DLD1 (cell line): ENCODE data around the gene TPST2.

Experiments used
- in situ Hi-C: cut with HindIII; loops from 2 replicates; pipeline ENCODE4 v1.10.0; 2017; ENCODE audit warnings: low sequenced_read_pairs

TPST2 gene

GRCh38 chr22:26558248-26558895 is 31.6 kb downstream of the TPST2 start:
- in situ Hi-C loops = no loop called here

GRCh38 chr22:26556904-26557303 is 33.0 kb downstream of the TPST2 start:
- in situ Hi-C loops = no loop called here

GRCh38 chr22:26555478-26555877 is 34.5 kb downstream of the TPST2 start:
- in situ Hi-C loops = no loop called here

- in situ Hi-C loops = no loop called here
Observed at GRCh38 chr22:26554956-26555355, 35.0 kb downstream of the TPST2 start.

- in situ Hi-C loops = no loop called here
Observed at GRCh38 chr22:26553056-26553752, 36.7 kb downstream of the TPST2 start.

- in situ Hi-C loops = no loop called here
Observed at GRCh38 chr22:26552466-26552865, 37.5 kb downstream of the TPST2 start.

- in situ Hi-C loops = no loop called here
Observed at GRCh38 chr22:26551568-26551967, 38.4 kb downstream of the TPST2 start.

- in situ Hi-C loops = no loop called here
Observed at GRCh38 chr22:26550498-26551033, 39.4 kb downstream of the TPST2 start.

- in situ Hi-C loops = no loop called here
Observed at GRCh38 chr22:26549902-26550497, 39.9 kb downstream of the TPST2 start.

- in situ Hi-C loops = no loop called here
Observed at GRCh38 chr22:26548984-26549383, 40.9 kb downstream of the TPST2 start.

GRCh38 chr22:26548303-26548702 is 41.6 kb downstream of the TPST2 start:
- in situ Hi-C loops = no loop called here

- in situ Hi-C loops = no loop called here
Observed at GRCh38 chr22:26547837-26548236, 42.1 kb downstream of the TPST2 start.

- in situ Hi-C loops = no loop called here
Observed at GRCh38 chr22:26547426-26547825, 42.5 kb downstream of the TPST2 start.

- in situ Hi-C loops = no loop called here
Observed at GRCh38 chr22:26546282-26546681, 43.6 kb downstream of the TPST2 start.

GRCh38 chr22:26545827-26546226 is 44.1 kb downstream of the TPST2 start:
- in situ Hi-C loops = no loop called here

- in situ Hi-C loops = no loop called here
Observed at GRCh38 chr22:26545385-26545784, 44.5 kb downstream of the TPST2 start.

- in situ Hi-C loops = no loop called here
Observed at GRCh38 chr22:26544489-26544888, 45.4 kb downstream of the TPST2 start.

- in situ Hi-C loops = no loop called here
Observed at GRCh38 chr22:26542831-26543230, 47.1 kb downstream of the TPST2 start.

GRCh38 chr22:26541167-26541819 is 48.6 kb downstream of the TPST2 start:
- in situ Hi-C loops = no loop called here

GRCh38 chr22:26540119-26540518 is 49.8 kb downstream of the TPST2 start:
- in situ Hi-C loops = no loop called here

GRCh38 chr22:26536762-26537134 is 53.2 kb downstream of the TPST2 start:
- in situ Hi-C loops = no loop called here
